Activated CD4-positive, alpha-beta T cell treated with anti-CD3 and anti-CD28 coated beads for 4 hours (primary cell): ENCODE results near the gene ITPR3.
A peak's percentile ranks its signal among the peaks of the same experiment; 100 is the strongest.
"Not testable (repeated sequence)": the region's sequence is repeated elsewhere in the genome, so short reads cannot be mapped to it uniquely, and the experiment has no call there.

Source experiments
- DNase-seq, 2 donors: peaks; one replicate each; pipeline ENCODE4 v3.0.0-alpha.2; 2020

The ITPR3 gene

GRCh38 chr6:33616113-33616512, 5.0 kb upstream of the ITPR3 start:
- DNase-seq, result no peak

- DNase-seq, result no peak
Observed at GRCh38 chr6:33616913-33617312, 4.2 kb upstream of the ITPR3 start.

- DNase-seq, result no peak
Observed at GRCh38 chr6:33619166-33619840, 1.8 kb upstream of the ITPR3 start.

GRCh38 chr6:33620158-33620855, 815 bp upstream of the ITPR3 start:
- DNase-seq, result peak in 1 of 2 donors; percentile 28

GRCh38 chr6:33621711-33622388, 728 bp downstream of the ITPR3 start:
- peak; percentile 67 to 75 for DNase-seq

GRCh38 chr6:33622456-33623431, 1.6 kb downstream of the ITPR3 start:
- DNase-seq, result no peak

- no peak for DNase-seq
Observed at GRCh38 chr6:33623895-33624381, 2.8 kb downstream of the ITPR3 start.

- no peak for DNase-seq
Observed at GRCh38 chr6:33624856-33625255, 3.7 kb downstream of the ITPR3 start.

- DNase-seq, result no peak
Observed at GRCh38 chr6:33627876-33628275, 6.8 kb downstream of the ITPR3 start.

- DNase-seq, result no peak
Observed at GRCh38 chr6:33628401-33628964, 7.4 kb downstream of the ITPR3 start.

GRCh38 chr6:33630014-33630413, 8.9 kb downstream of the ITPR3 start:
- peak in 1 of 2 donors; percentile 32 for DNase-seq

GRCh38 chr6:33631521-33631920, 10.4 kb downstream of the ITPR3 start:
- not testable (repeated sequence) for DNase-seq

GRCh38 chr6:33631971-33632557, 10.9 kb downstream of the ITPR3 start:
- DNase-seq, result no peak

- peak; percentile 36 to 60 for DNase-seq
Observed at GRCh38 chr6:33632558-33633039, 11.5 kb downstream of the ITPR3 start.

GRCh38 chr6:33633084-33633461, 12.0 kb downstream of the ITPR3 start:
- no peak for DNase-seq

GRCh38 chr6:33633462-33634158, 12.5 kb downstream of the ITPR3 start:
- DNase-seq, result peak; percentile 59 to 64

GRCh38 chr6:33634161-33634727, 13.1 kb downstream of the ITPR3 start:
- no peak for DNase-seq

- DNase-seq, result no peak
Observed at GRCh38 chr6:33634946-33635345, 13.8 kb downstream of the ITPR3 start.

- no peak for DNase-seq
Observed at GRCh38 chr6:33636655-33637054, 15.5 kb downstream of the ITPR3 start.

GRCh38 chr6:33638556-33638955, 17.4 kb downstream of the ITPR3 start:
- DNase-seq, result no peak

GRCh38 chr6:33639559-33639958, 18.4 kb downstream of the ITPR3 start:
- DNase-seq, result no peak
